A673 (cell line): ENCODE measurements around the gene C10orf95.

ENCODE experiments used
- CTCF ChIP-seq: fragments of 300-800, 200-600 bp; sonication (generic); conservative IDR thresholded peaks from 2 replicates; pipeline ENCODE4 v1.5.1; 2017; ENCODE audit warnings: low read depth, mild to moderate bottlenecking, antibody characterized with exemption, low read length, moderate library complexity, mixed read lengths
- EZH2 ChIP-seq: fragments of 200-600 bp; sonication (generic); IDR thresholded peaks from 2 replicates; pipeline ENCODE4 v1.6.1; 2017; ENCODE audit warnings: borderline replicate concordance, low read depth, mild to moderate bottlenecking, mixed read lengths, antibody characterized with exemption, low read length; ENCODE audit not compliant: poor library complexity, severe bottlenecking

DNA sequence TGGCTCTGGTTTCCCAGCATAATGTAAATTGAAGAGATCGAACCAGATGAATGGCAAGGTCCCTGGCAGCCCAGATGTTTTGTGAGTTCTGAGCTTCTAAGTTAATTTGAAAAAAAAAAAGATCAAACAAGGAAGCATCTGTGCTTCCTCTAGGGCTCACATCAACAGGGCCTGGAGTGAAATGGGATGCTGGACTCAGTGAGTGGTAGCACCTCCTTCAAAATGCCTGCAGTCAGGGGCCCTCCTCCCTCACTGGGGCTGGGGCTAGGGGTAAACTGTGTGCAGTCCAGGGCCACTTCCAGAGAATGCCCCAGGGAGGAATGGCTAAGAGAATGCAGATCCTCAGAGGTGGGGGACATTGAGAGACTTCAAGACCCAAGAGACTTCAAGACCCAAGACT is 13.0 kb downstream of the C10orf95 start:
- TF ChIP-seq CTCF (no peak), EZH2 (no peak)
